HAP-1 (cell line): ENCODE data around the gene PCARE.

Source experiments
- DNase-seq, 2 experiments: peaks; one replicate each; pipeline ENCODE4 v3.0.0-alpha.2; 2016 to 2020; ENCODE audit warnings: low spot score in 2 of 2
- H3K27me3 ChIP-seq: fragments of 250-450 bp; sonication (Bioruptor Pico); 2 replicates; pipeline ENCODE4 v1.5.1; 2020; ENCODE audit warnings: low read depth, mild to moderate bottlenecking, moderate library complexity
- H3K36me3 ChIP-seq: fragments of 250-450 bp; sonication (Bioruptor Pico); replicated peaks from 2 replicates; pipeline ENCODE4 v1.5.1; 2020; ENCODE audit warnings: mild to moderate bottlenecking
- H3K4me1 ChIP-seq: fragments of 250-450 bp; sonication (Bioruptor Pico); 2 replicates; pipeline ENCODE4 v1.5.1; 2020; ENCODE audit warnings: mild to moderate bottlenecking
- H3K4me3 ChIP-seq: fragments of 250-450 bp; sonication (Bioruptor Pico); 2 replicates; pipeline ENCODE4 v1.5.1; 2020; ENCODE audit warnings: mild to moderate bottlenecking, moderate library complexity
- H3K9me3 ChIP-seq: fragments of 250-450 bp; sonication (Bioruptor Pico); 2 replicates; pipeline ENCODE4 v1.5.1; 2020; ENCODE audit warnings: mild to moderate bottlenecking, moderate library complexity
- in situ Hi-C: fragments of 300-500 bp; cut with MboI; formaldehyde crosslinking; loops from 3 replicates; pipeline ENCODE4 v1.14.3; 2020; ENCODE audit warnings: low sequenced_read_pairs, inconsistent platforms, mixed read lengths

Gene PCARE

DNA sequence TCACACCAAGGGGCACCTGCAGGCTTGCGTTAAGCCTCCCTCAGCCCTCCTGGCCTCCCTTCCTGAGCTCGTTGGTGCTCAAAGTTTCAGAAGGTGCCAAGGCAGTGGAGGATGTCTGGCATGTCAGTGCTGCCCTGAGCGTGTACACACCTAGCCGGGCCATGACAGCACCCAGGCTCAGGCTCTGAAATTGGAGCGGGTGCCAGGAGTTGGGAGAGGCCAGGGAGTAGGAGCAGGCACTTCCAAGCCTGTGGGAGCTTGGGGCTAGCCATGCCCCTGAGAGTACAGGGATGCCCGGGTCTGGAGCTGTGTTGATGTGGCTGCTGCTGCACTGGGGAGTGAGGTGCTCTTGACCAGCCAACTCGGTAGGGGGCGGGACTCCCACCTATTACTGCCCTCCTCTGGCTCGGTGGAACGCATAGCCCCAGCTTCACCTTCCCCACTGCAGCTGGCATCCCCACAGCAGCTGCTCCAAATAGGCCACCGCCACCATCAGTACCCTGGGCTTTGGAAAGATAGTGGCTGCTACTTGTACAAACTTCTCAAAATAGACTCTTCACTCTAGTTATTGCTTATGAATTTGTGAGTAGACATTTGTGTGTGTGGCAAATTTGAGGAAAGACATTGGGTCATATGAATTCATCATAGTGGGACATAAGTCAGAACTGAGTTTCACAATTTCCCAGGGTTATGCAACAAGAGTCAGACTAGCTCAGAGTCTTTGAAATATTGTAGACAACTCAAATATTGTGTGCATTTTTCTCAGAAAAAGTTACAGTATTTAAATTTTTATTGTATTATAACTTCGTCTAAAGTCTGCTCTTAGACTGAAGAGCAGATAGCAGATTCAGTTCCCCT is 6.8 kb upstream of the PCARE start:
- Histone ChIP-seq H3K9me3 (peaks cover 6% of the 10 kb centered on the region; the same call in 1 of the 2 replicates), H3K36me3 (no peaks in the 10 kb centered on the region), H3K27me3 (no peaks in the 10 kb centered on the region), H3K4me3 (no peak overlapping the region), H3K4me1 (no peaks in the 10 kb centered on the region)
- in situ Hi-C loops: no loop called here
- DNase-seq: no peak

GRCh38 chr2:29079887-29080286 is 5.6 kb upstream of the PCARE start:
- Histone ChIP-seq H3K36me3 (no peaks in the 10 kb centered on the region), H3K4me3 (no peak overlapping the region), H3K4me1 (no peaks in the 10 kb centered on the region), H3K9me3 (peaks cover 6% of the 10 kb centered on the region; the same call in 1 of the 2 replicates), H3K27me3 (no peaks in the 10 kb centered on the region)
- in situ Hi-C loops: no loop called here
- no peak for DNase-seq

DNA sequence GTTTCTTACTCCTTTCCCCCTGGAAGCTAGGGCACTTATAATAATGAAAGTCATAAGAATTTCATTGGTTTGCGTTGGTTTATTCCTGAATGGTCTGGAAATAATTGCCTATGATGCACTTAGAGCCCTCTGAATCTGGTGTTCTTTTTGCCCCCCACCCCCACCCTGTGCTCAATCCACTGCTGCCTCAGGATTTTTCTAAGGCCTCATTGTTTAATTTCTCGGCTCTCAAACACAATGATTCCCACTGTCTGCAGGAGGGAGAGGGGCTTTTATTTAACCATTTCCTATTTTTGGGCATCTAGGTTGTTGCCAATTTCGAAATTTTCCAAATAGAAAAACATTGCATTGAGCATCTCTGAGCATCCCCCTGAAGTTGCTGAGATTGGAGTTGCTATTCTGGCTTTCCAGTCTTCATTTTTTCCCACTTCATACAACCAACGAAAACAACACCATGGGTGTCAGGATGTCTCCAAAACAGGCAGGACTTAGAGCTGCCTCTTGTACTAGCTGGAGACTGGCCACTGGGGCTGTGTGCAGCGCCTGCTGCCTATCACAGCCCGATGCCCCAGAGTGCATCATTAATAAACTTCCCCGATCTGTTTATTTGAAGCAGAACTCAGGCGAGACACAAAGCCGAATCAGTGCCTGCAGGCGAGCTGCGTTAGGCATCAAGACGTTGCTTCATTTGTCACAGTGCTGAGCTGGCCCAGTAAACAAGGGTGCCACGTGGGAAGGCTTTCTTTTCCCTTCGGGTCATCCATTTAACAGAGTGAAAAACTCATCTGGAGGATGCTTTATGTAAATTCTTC is 1.8 kb upstream of the PCARE start:
- in situ Hi-C loops: no loop called here
- Histone ChIP-seq H3K36me3 (no peaks in the 10 kb centered on the region), H3K4me3 (no peak overlapping the region), H3K27me3 (no peaks in the 10 kb centered on the region), H3K9me3 (peaks cover 6% of the 10 kb centered on the region; the same call in 1 of the 2 replicates), H3K4me1 (no peaks in the 10 kb centered on the region)
- no peak for DNase-seq

DNA sequence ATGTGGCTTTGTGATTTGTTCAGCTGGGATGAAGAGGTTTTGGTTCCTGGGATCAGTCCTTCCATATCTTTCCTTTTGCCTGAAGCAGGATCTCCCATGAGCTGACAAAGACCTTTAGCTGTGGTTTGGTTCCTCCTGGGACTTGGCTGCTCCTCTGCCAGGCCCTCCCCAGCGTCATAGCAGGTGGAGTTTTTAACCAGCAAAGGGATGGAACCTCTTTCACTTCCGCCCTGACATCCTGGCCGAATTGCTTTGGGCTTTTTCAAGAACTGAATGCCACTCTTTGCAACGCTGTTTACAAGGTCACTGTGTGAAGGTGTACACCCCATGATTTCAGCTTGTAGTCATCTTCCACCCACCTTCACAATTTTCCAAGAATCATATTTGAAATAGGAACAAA is 390 bp downstream of the PCARE start:
- Histone ChIP-seq H3K27me3 (no peaks in the 10 kb centered on the region), H3K9me3 (no peaks in the 10 kb centered on the region), H3K4me3 (no peak overlapping the region), H3K36me3 (no peaks in the 10 kb centered on the region), H3K4me1 (no peaks in the 10 kb centered on the region)
- no peak for DNase-seq
- in situ Hi-C loops: no loop called here

DNA sequence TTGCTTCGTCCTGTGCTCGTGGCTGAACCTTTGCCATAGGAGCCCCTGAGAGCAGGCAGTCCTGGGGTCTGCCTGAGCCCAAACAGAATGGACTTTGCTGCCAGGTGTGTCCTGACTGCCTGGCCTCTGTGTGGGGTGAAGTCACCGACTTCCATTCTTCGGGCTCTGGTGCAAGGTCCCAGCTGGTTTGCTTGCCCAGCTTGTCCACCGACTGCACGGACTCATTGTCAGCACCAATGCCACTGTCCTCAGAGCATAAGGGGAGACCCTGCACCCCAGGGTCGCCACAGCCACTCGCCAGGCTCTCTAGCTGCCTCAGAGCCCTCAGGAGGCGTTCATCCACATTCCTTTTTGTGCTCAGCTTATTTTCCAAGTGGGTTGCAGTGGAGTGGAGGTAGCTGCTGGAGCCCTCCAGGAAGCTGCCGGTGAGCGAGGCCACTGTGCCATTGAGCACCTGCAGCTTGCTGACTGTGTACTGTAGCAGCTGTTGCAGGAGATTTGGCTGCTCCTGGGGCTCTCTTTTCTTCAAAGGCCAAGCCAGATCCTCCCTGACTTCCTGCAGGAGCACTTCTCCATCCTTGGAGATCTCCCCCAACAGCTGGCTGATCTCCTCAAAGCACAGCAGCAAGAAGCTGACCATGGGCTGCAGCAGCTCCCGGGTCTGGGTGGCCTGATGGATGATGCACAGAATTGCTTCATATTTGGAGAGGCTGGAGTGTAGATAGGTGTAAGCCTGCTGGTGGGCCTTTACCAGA is 1.2 kb downstream of the PCARE start:
- H3K36me3 ChIP-seq: no peaks in the 10 kb centered on the region
- H3K4me1 ChIP-seq: no peaks in the 10 kb centered on the region
- H3K9me3 ChIP-seq: no peaks in the 10 kb centered on the region
- H3K4me3 ChIP-seq: no peak overlapping the region
- no peaks in the 10 kb centered on the region for H3K27me3 ChIP-seq
- no peak for DNase-seq
- in situ Hi-C loops: no loop called here

GRCh38 chr2:29072251-29072650 is 2.1 kb downstream of the PCARE start:
- DNase-seq: no peak
- in situ Hi-C loops: no loop called here
- Histone ChIP-seq H3K9me3 (no peaks in the 10 kb centered on the region), H3K4me3 (no peak overlapping the region), H3K27me3 (no peaks in the 10 kb centered on the region), H3K4me1 (no peaks in the 10 kb centered on the region), H3K36me3 (no peaks in the 10 kb centered on the region)

GRCh38 chr2:29071032-29071975 is 3.0 kb downstream of the PCARE start:
- DNase-seq: no peak
- Histone ChIP-seq H3K4me1 (no peaks in the 10 kb centered on the region), H3K9me3 (no peaks in the 10 kb centered on the region), H3K27me3 (no peaks in the 10 kb centered on the region), H3K36me3 (no peaks in the 10 kb centered on the region), H3K4me3 (no peak overlapping the region)
- in situ Hi-C loops: no loop called here

GRCh38 chr2:29070526-29070925 is 3.8 kb downstream of the PCARE start:
- Histone ChIP-seq H3K4me1 (no peaks in the 10 kb centered on the region), H3K36me3 (no peaks in the 10 kb centered on the region), H3K9me3 (no peaks in the 10 kb centered on the region), H3K27me3 (no peaks in the 10 kb centered on the region), H3K4me3 (no peak overlapping the region)
- in situ Hi-C loops: no loop called here
- no peak for DNase-seq

DNA sequence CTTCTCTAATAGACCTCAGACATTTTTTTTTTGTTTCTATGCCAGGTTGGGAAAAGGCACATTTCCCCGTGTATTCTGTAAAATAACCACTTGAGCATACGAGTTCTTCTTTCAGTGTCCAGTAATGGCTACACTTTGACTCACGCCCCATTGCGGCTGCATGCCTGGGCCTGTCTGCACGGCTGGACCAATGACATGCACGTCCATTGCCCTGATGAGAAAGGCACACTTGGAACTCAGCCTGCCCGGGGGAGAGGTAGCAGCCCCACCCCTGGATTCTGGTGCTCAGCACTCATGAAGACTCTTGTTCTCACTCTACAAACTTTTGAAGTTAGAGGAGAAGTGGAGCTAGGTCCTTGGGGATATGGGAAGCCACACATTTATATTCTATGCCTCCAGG is 5.8 kb downstream of the PCARE start:
- DNase-seq: no peak
- H3K9me3 ChIP-seq: no peaks in the 10 kb centered on the region
- H3K27me3 ChIP-seq: no peaks in the 10 kb centered on the region
- in situ Hi-C loops: no loop called here
- no peaks in the 10 kb centered on the region for H3K36me3 ChIP-seq
- no peak overlapping the region for H3K4me3 ChIP-seq
- H3K4me1 ChIP-seq: peaks cover 14% of the 10 kb centered on the region

DNA sequence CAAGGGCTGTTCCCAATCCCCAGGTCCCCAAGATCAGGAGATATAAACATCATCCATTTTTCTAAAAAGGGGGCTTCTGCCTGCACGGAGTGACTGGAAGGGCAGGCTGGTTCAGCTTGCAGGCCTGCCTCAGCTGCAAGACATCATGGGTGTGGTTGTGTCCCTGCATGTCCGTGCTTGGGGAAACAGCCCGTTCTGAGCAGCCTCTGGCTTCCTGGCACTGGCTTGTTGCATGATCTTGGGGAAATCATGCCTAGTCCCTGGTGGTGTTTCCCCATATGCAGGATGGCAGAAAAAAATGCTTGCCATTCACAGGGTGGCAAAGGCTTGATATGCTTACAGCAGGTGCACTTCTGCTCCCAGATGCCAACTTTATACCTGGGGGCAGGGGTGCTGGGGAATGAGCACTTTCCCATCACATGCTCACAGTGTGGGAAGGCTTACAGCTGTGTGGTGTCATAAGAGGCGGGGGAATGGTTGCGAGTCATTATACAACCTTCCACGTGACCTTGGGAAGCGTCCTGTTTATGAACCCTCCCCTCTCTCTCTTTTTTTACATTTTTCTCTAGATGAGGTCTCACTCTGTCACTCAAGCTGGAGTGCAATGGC is 7.2 kb downstream of the PCARE start:
- Histone ChIP-seq H3K4me1 (peaks cover 19% of the 10 kb centered on the region), H3K4me3 (no peak overlapping the region), H3K36me3 (no peaks in the 10 kb centered on the region), H3K9me3 (no peaks in the 10 kb centered on the region), H3K27me3 (no peaks in the 10 kb centered on the region)
- DNase-seq: no peak
- in situ Hi-C loops: no loop called here

DNA sequence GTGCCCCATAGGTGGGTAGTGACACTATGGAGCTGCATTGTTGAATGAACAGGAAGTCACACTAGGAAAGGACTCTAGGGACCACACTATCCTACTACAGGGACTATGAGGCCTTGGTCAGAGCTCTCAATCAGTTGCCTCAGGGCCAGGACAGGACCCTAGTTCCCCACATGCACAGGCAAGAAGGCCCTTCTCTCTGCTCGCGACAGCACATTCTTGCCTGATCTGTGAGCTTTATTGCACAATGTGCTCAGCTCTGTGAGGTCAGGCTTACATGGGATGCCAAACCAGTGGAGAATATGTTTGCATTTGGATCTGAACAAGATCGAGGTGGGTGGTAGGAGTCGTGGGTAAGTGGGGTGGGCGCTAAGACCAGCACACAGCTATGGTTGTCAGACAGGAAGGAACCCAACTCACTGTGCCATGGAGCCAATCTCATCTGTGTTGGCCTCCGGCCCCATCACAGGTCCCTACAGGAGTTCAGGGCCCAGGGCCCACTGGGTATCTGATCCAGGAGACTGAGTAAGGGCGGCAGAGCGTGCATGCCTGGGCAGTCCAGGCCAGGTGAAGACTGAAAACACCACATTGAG is 8.0 kb downstream of the PCARE start:
- H3K4me3 ChIP-seq: no peak overlapping the region
- in situ Hi-C loops: no loop called here

DNA sequence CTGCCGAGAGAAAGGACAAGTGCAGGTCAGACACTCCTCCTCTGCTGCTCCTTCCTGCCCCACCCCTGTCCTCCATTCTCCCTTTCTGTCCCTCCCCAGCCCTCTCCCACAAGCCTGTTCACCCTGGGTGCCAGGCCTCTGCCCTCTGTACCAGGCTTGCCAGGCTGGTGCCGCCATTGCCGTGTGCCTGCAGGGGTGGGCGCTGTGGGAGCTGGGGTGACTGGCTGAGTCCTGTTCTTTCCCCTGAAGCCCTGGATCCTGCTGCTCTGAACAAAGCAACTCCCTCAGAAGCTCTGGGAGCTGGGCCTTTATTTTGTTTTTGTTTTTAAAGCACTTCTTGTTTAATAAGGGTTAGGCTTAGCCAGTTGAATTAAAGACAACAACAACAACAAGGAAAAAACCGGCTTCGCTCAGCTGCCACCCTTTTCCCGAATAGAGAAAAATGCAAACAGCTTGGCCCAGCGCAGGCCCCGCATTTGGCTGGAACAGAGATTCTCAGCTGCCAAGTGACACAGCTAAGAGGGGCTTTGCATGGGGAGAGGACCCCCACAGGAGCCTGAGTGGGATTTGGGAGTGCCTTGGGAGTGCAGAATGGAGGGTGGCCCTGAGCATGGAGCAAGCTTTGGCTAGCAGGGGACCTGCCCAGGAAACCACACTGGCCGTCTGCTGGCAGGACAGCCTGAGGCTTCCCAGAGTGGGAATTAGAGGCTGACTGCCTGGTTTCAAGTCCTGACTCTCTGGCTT is 9.1 kb downstream of the PCARE start:
- H3K4me1 ChIP-seq: peaks cover 22% of the 10 kb centered on the region
- in situ Hi-C loops: no loop called here
- H3K36me3 ChIP-seq: no peaks in the 10 kb centered on the region
- H3K4me3 ChIP-seq: no peak overlapping the region
- H3K27me3 ChIP-seq: no peaks in the 10 kb centered on the region
- no peaks in the 10 kb centered on the region for H3K9me3 ChIP-seq
- DNase-seq: no peak

More for the DNA sequence above, 8.0 kb downstream of the PCARE start:
- DNase-seq: no peak
- no peaks in the 10 kb centered on the region for H3K27me3 ChIP-seq
- no peaks in the 10 kb centered on the region for H3K9me3 ChIP-seq
- peaks cover 19% of the 10 kb centered on the region for H3K4me1 ChIP-seq
- no peaks in the 10 kb centered on the region for H3K36me3 ChIP-seq
